PC-3 (cell line): ENCODE data around the gene DNAJC22.
A peak's percentile ranks its signal among the peaks of the same experiment; 100 is the strongest.

Experiments used
- CTCF ChIP-seq: fragments of 300-600 bp; sonication (generic); conservative IDR thresholded peaks from 2 replicates; pipeline ENCODE4 v1.5.1; 2017; ENCODE audit warnings: antibody characterized with exemption, low read depth, mild to moderate bottlenecking, low read length
- EZH2 ChIP-seq: fragments of 300-600 bp; sonication (generic); IDR thresholded peaks from one replicate; pipeline ENCODE4 v1.6.1; 2017; ENCODE audit warnings: antibody characterized with exemption, mild to moderate bottlenecking, low read length; ENCODE audit not compliant: unreplicated experiment
- EZH2phosphoT487 ChIP-seq: fragments of 300-600 bp; sonication (generic); IDR thresholded peaks from 2 replicates; pipeline ENCODE4 v1.6.1; 2018; ENCODE audit warnings: mild to moderate bottlenecking, antibody characterized with exemption, low read length, borderline replicate concordance

- peak; percentile 92 for TF ChIP-seq CTCF
- TF ChIP-seq EZH2phosphoT487 = no peak
- TF ChIP-seq EZH2 = no peak
These were observed 11.9 kb downstream of the DNAJC22 start for GRCh38 chr12:49358483-49359141.
